T-helper 2 cell (primary cell): Measurements from ENCODE around the gene EML4.

ENCODE experiments used
- DNase-seq, 5 experiments: peaks; one replicate each; pipeline versions ENCODE4 v3.0.0 to v3.0.0-alpha.2; 2012 to 2022

The EML4 gene

DNA sequence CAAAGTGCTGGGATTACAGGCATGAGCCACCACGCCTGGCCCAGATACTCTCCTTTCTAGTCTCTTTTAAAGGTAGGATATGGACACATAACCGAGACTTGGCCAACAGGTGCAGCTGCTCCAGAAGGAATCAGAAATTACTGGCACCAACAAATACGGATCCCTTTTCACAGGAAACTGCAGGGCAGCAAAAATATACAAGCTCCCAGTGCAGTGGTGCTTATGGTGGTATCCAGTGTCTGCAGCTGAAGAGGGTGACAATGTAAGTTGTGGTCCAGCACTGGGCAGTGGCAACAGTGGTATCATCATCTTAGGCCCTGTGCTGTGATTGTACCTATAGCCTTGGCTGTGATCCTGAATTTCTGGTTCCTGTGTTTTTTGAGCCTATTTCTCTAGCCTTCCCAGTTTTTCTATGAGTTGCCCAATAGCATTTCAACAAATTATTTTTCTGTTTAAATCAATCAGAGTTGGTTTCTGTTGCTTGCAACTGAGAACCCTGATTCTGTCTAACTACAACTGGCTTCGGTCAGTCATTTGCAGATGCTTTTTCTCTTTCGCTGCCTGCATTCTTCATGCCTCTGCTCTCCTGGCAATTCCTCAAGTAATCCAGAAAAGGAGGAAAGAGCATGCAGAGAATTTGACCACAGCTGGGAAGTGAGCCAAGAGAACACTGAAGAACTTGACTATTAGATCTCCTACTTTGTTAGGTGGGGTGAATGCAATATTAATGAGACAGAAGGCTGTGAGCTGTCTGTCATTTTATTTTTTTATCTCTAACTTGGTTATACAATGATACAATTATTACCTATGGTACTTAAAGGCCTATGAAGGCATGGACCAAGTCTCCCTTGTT, 30.8 kb upstream of the EML4 start:
- DNase-seq = no peak

DNA sequence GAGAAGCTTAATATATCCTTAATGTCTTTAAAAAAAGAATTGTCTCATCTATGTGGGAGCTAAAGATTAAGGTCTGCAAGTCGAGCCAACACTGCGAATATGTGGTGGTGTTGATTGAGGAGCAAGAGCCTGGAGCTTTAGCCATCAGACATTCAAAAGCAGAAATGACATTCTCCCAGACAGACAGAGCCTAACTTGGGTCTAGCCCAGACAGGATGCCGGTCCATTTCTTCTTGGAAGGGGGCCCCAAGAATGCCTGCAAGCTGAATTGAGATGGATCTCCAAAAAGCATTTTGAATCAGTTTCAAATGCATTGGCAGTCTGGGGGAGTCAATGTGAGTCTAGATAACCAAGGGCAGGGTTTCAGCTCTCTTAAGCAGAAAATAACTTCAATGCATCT, 30.1 kb upstream of the EML4 start:
- no peak for DNase-seq

DNA sequence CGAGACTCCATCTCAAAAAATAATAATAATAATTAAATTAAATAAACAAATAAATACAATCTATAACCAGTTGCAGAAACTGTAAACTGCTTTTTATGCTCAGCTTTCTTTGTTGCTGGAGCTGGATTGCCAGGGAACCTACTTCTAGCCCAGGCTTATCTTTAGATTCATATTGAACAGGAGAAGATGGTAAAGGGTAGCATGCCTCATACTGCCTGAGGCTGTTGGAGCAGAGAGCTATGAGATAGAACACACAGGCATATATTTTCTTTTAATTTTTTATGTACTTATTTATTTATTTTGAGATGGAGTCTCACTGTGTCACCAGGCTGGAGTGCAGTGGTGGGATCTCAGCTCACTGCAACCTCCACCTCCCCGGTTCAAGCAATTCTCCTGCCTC, 28.7 kb upstream of the EML4 start:
- no peak for DNase-seq

DNA sequence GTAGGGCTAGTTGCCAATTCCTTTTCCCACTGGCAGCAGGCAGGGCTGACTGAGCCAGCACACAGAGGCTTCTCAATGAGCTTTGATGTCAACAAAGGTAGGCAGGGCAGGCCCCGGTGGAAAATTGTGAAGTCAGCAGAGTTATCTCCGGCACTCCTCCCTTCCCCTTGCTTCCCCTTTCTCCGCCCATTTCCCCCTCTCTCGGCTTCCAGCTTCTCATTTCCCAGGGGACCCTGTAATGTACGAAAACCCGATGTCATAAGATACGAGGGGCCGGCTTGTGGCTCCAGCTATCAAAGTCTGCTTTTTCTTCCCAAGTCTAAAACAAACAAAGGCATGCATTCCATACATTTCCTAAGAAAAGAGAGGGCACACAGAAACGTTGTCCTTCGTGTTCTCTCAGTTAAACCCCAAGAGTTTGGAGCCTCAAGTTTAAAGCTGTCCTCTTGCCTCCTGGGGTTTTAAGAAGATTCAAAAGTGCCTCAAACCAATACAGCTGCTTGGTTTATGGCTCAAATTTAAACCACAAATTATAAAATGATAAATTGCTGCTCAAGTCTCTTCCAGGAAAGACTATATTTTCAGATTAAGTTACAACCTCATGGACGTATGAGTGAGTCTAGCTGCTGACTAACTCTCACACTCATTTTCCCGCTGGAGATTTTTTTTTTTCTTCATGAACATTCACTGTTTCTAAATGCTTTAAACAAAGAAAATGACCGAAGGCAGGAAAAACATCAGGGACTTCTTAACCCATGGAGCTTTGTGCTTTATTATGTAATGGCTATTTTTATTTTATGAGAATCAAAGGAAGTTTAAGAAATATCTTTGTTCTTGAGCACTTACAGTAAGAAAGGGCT, 27.2 kb upstream of the EML4 start:
- DNase-seq = no peak

DNA sequence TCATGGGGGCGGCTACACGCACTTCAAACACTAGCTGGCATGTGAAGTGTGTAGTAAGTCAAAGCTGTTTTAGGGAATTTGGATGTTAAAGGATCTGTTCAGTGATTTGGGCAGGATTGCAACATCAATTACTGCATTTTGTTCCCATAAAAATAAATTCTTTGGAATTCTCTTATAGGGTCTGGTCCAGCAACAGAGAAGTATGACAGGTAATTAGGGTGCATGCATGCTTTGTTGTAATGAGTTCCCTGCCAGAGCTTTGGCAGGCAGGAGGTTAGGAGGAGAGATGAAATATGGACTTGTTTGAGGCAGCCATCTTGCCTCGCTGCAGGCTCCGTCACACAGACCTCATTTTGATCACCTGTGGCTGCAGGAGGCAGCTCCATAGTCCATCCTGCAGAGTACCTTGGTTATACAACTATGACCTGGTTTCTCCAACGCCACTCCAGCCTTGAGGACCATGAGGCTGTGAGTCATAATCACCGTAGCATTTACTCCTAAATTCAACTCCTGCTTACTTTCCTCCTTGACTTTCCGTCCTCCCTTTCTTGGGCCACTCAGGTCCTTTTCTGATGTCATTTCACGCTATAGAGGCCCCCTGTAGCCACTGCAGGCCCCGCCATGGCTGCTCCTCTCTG, 26.5 kb upstream of the EML4 start:
- no peak for DNase-seq

DNA sequence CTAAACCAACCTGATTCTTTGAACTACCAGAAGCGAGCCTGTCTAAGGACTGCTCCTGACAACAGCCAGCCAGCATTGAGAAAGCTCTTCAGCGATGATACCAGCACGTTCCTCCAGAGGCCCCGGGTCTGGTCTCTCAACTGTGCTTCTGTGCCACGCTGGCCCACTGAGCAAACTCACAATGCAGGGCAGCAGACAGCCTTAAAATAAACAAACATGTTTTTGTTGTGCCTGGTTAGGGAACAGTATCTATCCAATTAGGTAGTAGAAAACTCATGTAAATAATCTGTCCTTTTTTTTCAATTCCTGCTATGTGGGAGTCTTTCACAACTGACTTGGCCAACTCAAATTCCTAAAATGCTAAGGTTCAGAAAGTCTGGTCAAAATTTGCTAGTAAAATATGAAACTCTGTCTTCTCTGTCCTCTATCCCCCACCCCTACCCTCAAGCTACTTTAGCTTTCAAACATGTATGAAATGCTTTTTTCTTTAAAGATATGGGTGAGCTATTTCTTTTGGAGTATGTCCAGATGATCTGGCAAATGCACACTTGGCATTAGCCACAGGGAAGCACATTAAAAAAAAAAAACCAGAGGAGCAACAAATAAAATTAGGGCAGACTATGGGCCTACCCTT, 21.4 kb upstream of the EML4 start:
- DNase-seq = no peak

DNA sequence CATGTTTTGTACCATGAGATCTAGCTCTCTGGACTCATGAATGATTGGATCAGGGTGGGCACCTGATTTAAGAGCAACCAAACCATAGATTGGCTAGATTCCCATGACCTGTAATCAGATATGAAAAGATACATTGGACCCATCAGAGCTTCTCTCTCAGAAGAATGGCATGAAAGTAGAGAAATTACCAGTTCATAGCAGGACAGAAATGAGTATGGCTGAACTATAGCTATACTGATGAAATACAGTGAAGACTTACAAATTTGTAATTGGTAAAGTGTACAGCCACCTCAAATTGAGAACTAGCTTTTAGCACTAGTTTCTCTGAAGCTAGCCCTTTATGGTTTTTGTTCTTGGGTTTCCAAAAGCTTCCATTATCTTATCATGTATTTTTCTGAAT, 19.0 kb upstream of the EML4 start:
- no peak for DNase-seq

DNA sequence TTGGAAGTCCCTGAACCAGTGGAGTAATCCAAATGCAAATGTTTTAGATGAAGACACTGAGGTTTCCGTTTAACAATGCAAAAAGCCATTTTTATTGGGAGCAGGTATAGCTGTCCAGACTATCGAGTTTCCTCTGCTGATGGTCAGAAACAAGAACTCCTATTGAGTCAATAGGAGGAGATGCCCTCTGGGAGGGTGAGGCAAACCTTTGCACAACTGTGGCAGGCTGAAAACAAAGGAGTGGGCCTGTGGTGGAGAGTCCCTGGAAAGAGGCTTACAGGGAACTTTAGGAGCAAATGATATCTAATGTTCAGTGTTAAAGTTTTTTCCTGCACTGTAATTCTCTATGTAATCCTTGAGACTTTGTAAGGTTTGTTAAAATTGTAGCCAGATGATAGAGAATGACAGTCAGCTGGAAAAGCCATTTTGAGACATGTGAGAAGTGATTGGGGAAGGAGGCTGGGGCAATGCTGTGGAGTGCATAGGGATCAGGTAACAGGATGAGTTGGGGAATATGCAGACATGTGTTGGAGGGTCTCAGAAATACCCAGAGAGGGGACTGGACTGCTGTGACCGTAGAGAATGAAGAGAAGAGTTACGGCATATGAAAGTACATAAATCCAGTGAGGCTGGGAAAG, 15.1 kb upstream of the EML4 start:
- no peak for DNase-seq

DNA sequence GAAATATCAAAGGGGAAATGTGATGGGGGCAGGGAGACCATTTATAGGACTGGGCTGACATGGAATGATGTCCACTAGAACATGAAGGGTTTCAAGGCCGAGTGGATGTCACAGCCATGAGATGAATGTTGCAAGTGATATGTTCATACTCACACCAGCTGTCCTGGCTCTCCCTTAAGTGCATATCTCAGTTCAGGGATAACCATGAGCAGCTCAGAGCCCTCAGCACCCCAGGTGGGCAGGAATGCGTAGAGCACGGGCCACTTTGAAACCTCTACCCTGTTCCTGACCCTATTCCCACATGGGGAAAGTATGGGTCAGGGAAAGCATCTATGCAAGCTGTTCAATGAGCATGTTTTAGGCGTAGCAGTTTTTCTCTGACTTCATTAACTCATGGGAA, 12.4 kb upstream of the EML4 start:
- DNase-seq = no peak

DNA sequence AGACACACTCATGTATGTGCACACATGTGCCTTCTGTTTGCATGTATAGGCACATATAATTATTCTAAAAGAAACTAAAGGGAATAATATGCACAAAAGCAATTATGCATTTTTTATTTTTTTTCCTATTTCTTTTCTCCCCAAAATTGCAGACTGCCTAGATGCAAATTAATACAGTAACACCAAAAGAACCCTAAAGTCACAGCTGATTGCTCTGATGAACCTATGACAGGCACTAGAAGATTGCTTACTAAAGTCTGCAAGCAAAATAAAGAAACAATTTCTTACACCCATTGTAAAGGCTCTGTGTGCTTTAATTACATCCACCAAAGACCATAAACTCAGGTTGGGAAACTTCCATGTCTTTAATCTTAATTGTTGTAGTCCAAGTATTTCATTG, 7.7 kb upstream of the EML4 start:
- DNase-seq = no peak

DNA sequence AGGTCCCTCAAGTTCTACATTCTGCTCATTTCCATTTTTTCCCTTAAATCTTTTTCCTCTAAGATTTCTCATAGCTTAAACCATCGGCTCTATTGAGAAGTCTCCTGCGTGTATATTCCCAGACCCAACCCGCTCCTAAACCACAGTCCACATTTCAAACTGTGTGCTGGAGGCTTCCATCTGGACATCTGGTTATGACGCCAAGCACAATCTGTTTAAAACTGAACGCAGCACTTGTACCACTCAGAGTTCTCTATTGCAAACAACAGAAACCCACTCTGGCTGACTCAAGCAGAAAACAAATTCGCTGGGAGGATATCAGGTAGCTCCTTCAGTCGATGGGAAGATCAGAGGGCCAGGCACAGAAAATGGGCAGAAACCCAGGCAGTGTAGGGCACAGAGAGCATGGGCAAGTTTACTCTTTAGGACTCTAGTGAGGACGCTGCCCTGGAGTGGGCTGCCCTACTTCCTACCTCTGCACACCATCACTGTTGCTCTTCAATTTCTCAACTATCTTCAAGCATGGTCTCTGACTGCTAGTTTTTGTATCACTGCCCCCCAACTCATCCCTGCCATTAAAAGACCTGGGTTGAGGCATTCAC, 5.6 kb upstream of the EML4 start:
- no peak for DNase-seq

DNA sequence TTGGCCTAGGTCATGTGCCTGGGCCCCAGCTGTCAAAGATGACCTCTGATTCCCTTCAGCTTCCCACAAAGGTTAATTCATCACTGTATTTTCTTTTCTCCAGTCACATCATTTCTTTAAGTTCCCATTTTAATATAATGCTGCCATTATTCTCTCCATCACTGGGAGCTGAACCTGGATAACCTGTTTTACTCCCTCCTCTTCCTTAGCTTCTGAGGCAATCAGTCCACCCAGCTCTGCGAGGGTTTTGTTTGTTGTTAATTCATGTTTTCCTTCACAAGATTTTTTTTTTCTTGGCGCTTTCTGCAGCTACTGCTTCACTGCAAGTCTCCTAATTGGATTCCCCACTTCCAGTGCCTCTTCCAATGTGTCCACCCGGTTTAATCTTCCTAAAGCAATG, 5.1 kb upstream of the EML4 start:
- no peak for DNase-seq

DNA sequence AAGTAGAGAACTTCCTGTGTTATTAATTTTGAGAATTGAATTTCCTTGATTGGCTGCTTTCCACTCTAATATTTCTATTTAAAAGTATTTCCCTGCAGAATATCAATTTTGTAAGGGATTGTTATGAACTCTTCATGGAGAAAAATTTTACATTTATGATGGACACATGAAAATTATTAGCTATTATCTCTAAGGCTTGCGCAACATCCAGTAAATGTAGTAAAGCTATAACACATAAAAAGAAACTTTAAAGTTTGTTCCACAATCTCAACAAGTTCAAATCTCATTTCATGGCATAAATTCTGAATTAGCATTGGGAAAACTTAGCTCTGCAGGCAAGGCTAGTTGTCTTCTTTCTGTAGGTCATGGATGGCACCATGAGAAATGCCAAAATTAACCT, 4.2 kb upstream of the EML4 start:
- DNase-seq = no peak

DNA sequence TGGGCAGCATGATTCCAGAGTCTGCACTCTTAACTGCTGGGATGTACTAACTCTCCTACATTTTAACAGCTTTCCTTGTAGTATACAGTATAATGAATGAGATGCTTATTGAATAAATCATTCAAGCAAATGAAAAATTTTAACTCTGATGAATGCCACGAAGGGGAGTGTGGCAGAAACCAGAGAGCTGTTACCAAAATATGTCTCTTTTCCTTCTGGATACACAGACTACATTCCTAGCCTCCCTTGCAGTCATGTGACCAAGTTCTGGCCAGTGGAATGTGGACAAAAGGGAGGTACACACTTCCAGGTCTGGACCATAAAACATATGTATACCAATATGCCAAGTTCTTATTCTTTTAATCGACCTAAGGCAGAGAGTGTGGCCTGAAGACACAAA, 1.7 kb upstream of the EML4 start:
- DNase-seq = no peak

DNA sequence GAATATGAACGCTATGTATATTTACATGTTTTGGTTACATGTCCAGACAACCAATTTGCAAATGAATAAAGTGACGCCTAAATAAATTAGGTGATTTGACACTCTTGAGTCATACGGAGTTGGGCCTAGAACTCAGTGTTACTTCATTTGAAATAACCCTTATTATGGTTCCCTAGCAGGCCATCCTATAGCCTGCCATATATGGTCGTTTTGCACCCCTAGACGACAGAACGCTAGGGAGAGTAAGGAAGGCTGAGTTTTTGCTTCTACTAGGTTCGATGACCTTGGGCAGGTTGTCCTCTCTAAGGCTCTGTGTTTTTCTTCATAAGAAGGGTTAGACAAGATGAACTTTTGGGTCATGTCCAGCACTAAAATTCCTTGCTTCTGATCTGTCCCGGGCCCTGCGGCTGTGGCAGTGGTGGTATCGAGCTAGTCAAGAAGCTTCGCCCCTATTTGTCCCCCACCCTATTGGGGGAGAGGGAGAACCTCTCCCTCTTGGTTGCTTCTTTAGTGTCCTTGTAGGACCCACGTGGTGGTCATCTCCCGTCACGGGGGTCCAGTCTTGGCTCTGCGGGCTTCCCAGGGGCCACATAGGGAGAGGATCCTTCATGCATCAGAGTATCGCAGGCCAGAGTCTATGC, 574 bp upstream of the EML4 start:
- DNase-seq = no peak

DNA sequence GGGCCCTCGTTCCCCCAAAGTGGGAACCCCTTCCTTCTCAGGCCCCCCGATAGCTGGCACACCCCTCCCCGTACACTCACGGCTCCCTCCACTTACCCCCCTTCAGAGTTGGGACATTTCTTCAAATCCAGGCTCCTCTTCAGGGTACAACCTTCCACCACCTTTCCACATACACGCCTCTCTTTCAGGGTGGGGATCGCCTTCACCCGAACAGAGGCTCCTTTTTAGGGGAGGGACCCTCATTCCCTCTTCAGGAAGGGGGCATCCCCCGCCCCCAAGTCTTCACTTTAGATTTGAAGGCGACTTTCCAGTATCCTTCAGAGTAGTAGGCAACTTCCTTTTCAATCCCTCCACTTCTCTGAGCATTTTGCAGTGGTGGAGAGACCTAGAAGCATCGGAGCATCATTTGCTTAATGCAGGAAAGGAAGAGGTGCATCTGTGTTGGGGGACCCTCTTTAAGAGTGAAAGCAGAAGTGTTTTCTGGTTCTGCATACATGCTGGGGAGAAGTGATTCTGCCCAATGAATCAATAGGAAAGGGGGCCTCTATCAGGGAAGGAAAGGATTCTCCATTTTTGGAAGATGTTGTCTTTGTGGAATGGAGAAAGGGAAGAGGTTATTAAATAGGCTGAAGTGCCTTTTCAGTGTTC, 845 bp downstream of the EML4 start:
- peak in 1 of 5 experiments; percentile 45 for DNase-seq

DNA sequence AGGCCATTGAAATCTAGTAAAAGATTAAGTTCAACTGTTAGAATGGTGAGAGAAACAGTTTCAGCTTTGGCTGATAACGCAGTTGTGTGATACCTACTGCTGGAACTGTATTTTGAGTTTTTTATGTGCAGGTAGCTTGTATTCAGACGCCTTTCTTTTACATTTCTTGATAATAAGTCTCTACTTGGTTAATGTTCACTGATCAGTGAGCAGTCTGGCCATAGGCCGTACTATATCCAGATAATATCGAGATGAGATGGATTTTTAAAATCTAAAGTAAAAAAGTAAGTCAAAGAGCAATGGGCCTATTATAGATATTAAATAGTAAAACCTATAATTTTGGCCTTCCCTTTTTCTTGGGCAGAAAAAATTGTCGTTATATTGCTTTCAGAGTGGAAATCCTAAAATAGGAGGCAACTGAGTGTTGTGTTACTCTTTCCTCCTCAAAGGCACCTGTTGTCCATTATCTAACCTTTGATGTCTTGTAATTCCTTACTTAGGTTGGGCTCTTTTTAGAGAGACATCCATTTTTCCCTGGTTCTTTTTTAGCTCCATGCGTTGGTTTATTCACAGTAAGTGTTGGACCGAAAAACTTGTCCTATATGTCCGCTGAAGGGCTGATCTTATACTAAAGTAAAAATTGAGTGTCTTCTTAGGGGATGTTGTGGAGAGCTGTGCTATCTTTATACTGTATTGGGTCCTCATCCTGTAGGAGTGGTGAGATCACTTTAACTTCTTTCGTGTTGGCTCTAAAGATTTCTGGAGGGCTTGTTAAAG, 1.7 kb downstream of the EML4 start:
- DNase-seq = peak in 1 of 5 experiments; percentile 34

DNA sequence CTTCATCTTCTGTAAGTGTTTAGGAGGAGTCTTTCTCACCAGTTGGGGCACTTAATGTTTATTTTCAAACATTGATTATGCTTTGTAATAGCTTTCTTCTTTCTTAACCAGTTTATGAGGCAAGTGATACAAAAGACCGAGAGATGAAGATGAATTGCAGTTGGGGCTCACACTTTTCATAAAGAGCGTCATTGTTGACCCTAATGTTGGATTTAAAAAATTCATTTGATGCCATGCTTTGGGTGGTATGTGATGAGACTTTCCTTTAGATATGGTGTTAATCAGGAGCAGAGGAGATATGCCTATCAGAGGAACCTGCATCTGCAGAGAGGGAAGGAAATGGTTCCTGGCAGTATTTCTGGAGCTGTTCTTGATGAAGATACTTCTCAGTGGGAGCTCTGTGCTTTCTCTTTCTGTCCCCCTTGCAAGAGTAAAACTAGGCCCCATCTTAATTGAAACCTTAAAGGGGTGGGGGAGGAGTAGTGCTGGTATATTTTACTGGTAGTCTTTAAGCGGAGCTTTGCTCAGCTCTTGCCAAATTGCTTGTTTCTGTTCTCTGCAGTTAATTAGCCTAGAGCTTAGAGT, 2.3 kb downstream of the EML4 start:
- DNase-seq = peak in 2 of 5 experiments; percentile 24 to 71

DNA sequence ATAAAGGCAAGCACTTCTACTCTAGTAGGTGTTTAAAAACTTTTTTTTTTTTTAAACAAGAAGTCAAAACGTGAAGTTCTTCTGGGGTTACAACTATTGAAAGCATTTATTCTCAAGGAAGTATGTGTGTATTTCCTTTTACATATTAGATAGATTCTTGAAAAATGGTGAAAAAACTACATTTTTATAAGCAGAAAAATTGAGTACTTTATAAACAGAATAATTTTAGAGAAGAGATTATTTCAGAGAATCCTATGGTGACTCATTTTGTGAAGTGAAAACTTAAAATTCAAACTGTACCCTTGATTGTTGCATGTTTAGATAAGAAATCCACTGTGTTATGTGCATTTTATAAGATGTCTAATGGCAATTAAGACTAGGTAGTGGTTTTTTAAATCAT, 2.9 kb downstream of the EML4 start:
- peak in 1 of 5 experiments; percentile 15 for DNase-seq

DNA sequence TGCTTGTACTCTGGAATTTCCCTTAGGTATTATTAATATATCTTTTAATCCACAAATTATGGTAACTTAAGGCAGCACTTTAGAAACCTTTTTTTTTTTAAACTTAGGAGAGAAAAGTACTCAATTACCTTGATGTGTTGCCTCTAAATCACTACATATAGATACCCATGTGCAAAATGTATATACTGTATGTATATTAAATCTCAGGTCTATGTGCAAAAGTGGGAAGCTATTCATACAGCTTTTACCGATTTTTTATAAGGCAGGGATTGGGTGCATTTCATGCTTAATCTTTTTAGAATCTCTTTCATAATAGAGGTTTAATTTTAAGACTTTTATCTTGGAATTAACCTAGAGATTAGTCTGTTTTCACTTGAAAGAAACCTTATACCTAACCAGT, 3.4 kb downstream of the EML4 start:
- no peak for DNase-seq
